Adipose tissue (tissue), 3 donors: Measurements from ENCODE around the gene BCHE. TPM values are rescaled to one million over a fixed set of nuclear protein-coding genes. Genes with fewer than 3 reads are reported as not detected.

Source experiments
- H3K27ac ChIP-seq: one replicate; pipeline ENCODE4 v1.5.1; 2013; ENCODE audit warnings: low read depth, low read length
- WGBS, 3 donors: extraction: QIAGEN DNeasy Blood & Tissue Kit; methylation state at CpG; one replicate each; pipeline ENCODE4 v1.1.7; 2013; 5-methylcytosine and 5-hydroxymethylcytosine counted together
- polyA plus RNA-seq, 3 donors: library from polyadenylated mRNA; stranded (reverse); fragments of 200-250 nt; gene quantifications; one replicate each; pipeline ENCODE4 v1.2.3, GENCODE V29; 2013
- donor health status: healthy with polysubstance abuse.
- donor health status: Bipolar disorder and iron deficiency.
- donor health status: healthy.

The BCHE gene
- polyA plus RNA-seq: 10 to 100 TPM in 1 of 3 donors, 1 to 10 TPM in 2; 1.1 to 17.0 (median 5.9) TPM

DNA sequence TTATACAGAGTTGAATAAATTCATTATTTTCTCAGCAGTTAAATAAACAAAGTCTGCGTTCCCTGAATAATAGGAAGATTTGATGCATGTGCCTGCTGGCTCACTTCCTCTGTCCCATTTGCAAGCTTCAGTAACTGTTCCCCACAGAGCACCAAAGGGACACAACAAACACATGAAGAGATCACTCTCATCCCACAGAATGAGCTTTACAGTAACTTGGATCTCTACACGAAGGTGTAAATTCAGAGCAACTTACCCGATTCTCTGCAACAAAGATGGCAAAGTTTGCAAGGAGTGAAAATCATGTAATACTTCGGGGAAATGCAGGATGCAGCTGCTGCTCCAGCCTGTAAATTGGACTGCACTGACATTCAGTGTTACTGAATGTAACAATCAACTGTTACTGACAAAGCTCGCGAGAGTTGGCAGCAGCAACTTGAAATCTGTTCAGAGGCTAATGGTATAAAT lies at the start of gene BCHE:
Gene BCHE (minus strand): TSS at position 366 of the 468 bp plus-strand sequence. CDS start 6,390 bp downstream, outside the sequence.
- WGBS, 3 donors: 8 to 26% (median 20%) methylated on average over 6 of the region's 6 CpGs
- no peak within 1 kb of the TSS for H3K27ac ChIP-seq

GRCh38 chr3:165885558-165886270 lies 48.5 kb upstream of the BCHE start:
- WGBS, 3 donors: 84 to 89% (median 88%) methylated on average over 5 of the region's 5 CpGs
- H3K27ac ChIP-seq: no peak overlapping the region

- H3K27ac ChIP-seq: no peak overlapping the region
Measured at GRCh38 chr3:165884518-165884917, 47.3 kb upstream of the BCHE start.

GRCh38 chr3:165883863-165884478 lies 46.7 kb upstream of the BCHE start:
- no peak overlapping the region for H3K27ac ChIP-seq
- WGBS, 3 donors: 63 to 68% (median 64%) methylated on average over 8 of the region's 8 CpGs

- no peak overlapping the region for H3K27ac ChIP-seq
- 88 to 93% (median 89%) methylated on average over 2 of the region's 2 CpGs for WGBS, 3 donors
Measured at GRCh38 chr3:165883117-165883516, 45.9 kb upstream of the BCHE start.

DNA sequence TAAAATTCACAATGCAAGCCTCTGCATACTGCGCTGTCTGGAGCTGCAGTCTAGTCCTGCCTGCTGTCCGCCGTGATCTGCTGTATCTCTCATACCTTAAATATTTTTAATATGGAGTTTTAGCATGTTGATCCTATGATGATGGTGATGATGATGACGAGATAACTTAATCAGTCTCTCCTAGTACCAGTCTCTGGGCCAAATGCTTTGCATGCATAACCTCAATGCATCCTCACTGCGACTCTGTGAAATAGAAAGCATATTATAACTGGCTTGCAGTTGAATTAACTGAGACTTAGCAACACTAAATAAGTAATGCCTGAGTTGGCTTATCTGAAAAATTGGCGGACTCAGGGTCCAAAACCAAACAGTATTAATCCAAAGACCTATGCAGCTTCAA lies 38.4 kb upstream of the BCHE start:
- WGBS, 3 donors: 82 to 90% (median 88%) methylated on average over 6 of the region's 6 CpGs
- no peak overlapping the region for H3K27ac ChIP-seq

- H3K27ac ChIP-seq: no peak overlapping the region
- 85 to 93% (median 90%) methylated on average over 18 of the region's 18 CpGs for whole genome bisulfite sequencing, 3 donors
Measured at GRCh38 chr3:165874663-165875489, 37.7 kb upstream of the BCHE start.

GRCh38 chr3:165868088-165868487 lies 30.9 kb upstream of the BCHE start:
- 87 to 91% (median 88%) methylated on average over 5 of the region's 5 CpGs for WGBS, 3 donors
- no peak overlapping the region for H3K27ac ChIP-seq

GRCh38 chr3:165859061-165859460 lies 21.8 kb upstream of the BCHE start:
- no peak overlapping the region for H3K27ac ChIP-seq
- WGBS, 3 donors: 63 to 86% (median 74%) methylated on average over 1 of the region's 1 CpG

- no peak overlapping the region for H3K27ac ChIP-seq
Measured at GRCh38 chr3:165855581-165855980, 18.4 kb upstream of the BCHE start.

- 50 to 71% (median 65%) methylated on average over 1 of the region's 1 CpG for WGBS, 3 donors
Measured at GRCh38 chr3:165854696-165855095, 17.5 kb upstream of the BCHE start.

DNA sequence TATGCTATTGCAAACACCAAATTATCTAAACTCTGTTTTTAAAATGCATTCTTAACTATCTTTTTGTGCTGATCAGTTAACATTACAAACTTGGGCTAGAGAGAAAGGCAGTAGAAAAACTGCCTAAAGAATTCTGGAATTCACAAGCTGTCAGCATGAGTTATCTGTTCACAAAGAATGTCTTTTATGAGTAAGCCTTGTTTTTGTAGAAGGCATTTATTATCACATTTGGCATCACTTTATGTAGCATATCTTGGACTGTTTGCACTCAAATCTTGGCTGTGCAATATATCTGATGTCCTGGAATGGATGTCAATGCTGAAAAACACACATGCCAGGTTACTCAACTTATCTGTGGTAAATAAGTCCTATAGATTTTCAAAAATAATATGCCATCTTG lies 15.5 kb upstream of the BCHE start:
- no peak overlapping the region for H3K27ac ChIP-seq

More at GRCh38 chr3:165854696-165855095, 17.5 kb upstream of the BCHE start:
- no peak overlapping the region for H3K27ac ChIP-seq

- no peak overlapping the region for H3K27ac ChIP-seq
- WGBS, 3 donors: 23 to 57% (median 52%) methylated on average over 2 of the region's 2 CpGs
Measured at GRCh38 chr3:165852191-165852590, 15.0 kb upstream of the BCHE start.

- 93 to 95% (median 93%) methylated on average over 6 of the region's 6 CpGs for WGBS, 3 donors
- no peak overlapping the region for H3K27ac ChIP-seq
Measured at GRCh38 chr3:165846056-165846455, 8.8 kb upstream of the BCHE start.

DNA sequence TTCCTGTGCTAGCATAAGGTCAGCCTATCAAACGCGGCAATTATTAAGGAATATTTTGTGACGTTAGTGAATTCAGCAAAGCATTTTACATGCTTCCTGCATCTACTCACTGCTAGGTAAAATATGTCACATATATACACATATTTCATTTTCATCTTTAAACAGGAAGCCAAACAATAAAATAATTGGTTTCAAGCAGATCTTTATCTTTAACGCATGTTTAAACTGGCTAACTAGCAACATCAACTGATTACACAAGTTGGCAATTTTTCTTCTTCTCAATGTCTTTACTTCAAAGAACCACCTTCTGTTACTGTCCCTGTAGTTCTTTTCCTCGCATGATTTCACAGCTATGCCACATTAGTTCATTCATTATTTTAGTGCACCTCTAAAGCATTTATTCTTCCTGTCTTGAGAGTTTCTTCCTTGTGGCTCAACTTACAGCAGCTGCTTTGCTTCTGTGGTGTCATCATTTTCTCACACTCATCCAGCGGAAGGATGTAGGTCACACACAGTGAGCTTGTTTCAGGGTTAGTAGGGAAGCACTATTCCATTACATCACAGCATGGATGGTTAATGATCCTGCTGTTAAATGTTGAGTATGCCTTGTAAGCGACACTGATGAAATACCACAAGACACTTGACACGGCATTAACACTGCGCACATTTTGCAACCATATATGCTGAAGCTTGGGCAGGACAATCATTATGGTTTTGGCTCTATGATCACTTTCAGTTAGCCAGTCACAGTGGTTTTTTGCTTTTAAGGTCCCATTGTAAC lies 2.3 kb upstream of the BCHE start:
- WGBS, 3 donors: 80 to 83% (median 81%) methylated on average over 9 of the region's 9 CpGs
- H3K27ac ChIP-seq: no peak overlapping the region

DNA sequence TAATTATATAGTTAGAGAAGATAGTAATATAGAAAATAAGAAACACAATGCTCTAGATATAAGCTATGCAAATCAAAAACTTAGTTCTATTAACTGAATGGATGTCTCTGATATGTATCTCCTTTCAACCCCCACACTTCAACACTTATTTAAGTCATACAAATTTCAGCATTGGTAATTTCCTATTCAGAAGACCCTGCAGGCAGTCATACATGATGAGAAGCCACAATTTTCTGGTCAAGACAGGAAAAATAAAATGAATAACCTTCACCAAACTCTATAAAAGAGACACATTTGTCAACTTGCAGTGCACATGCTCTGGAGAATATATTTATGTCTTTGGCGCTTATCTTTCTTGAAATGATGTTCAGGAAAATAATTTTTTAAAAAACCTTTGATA lies 578 bp upstream of the BCHE start:
- WGBS, 3 donors: 85 to 91% (median 87%) methylated on average over 1 of the region's 1 CpG
- no peak overlapping the region for H3K27ac ChIP-seq

- 46 to 59% (median 46%) methylated on average over 2 of the region's 2 CpGs for WGBS, 3 donors
Measured at GRCh38 chr3:165835431-165835830, 1.8 kb downstream of the BCHE start.

GRCh38 chr3:165830746-165831145 lies 6.5 kb downstream of the BCHE start:
- no peak overlapping the region for H3K27ac ChIP-seq
- 74 to 79% (median 79%) methylated on average over 3 of the region's 3 CpGs for WGBS, 3 donors

More at GRCh38 chr3:165835431-165835830, 1.8 kb downstream of the BCHE start:
- no peak overlapping the region for H3K27ac ChIP-seq
